ENCODE data around the gene DPP6.

DPP6 gene

GRCh38 chr7:154475864-154476263, 423.7 kb downstream of the DPP6 start:
- no peak for DNase-seq

- no peak for DNase-seq
Observed at GRCh38 chr7:154480817-154481216, 428.6 kb downstream of the DPP6 start.

- DNase-seq: no peak
Observed at GRCh38 chr7:154482863-154483262, 430.7 kb downstream of the DPP6 start.

DNA sequence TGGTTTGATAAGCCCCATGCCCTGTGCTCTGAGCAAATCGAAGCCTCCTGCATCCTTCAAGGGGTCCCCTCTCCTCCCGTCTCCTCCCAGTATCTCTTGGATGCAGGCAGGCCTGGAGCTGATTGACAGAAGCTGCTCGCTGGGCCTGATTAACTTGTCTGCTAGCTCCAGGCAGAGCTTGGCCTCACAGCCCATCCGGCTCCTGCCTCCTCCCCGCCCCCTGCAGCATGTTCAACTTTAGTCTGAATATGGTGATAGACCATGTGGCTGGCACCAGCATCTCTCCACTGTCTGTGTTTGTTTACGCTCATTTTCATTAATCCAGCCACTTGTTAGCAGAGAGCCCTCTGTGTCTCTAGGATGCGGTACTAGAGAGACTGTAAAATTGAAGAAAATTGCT, 432.2 kb downstream of the DPP6 start:
- DNase-seq: no peak

DNA sequence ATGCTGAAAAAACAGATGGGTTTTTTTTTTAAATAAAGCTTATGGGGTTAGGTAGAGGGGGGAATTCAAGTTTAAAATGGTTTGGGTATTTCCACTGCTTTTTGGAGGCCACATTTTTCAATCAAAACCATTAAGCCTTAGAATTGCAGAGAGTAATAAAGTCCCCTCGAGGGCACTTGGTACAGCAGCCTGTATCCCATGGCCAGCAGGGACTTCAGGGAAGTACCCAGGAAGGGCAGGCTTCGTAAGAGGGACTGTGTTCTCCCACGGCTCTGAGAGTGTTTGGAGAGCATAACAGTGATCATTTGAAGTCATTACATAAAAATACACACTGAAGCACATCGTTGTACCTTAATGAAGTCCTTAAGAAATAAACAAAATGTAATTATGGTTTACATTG, 432.7 kb downstream of the DPP6 start:
- no peak for DNase-seq

DNA sequence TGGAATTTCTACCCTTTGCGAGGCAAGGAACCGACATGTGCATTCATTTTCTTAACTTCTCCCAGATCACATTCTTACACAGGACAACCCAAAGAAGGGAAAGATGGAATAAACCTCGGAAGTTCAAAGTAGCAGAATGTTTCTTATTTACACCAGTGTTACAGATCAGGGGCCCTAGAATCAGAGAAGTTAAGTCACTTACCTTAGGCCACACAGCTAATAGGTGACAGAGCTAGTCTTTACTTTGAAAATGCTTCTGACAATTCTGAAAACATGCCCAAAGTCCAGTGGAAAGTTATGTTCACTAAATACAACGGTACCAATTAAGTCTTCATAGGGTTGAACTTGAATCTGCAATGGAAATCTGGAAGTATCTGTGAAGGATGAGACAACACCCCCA, 437.7 kb downstream of the DPP6 start:
- DNase-seq: no peak

GRCh38 chr7:154493594-154493993, 441.4 kb downstream of the DPP6 start:
- DNase-seq: no peak

GRCh38 chr7:154497751-154498150, 445.6 kb downstream of the DPP6 start:
- DNase-seq: no peak

DNA sequence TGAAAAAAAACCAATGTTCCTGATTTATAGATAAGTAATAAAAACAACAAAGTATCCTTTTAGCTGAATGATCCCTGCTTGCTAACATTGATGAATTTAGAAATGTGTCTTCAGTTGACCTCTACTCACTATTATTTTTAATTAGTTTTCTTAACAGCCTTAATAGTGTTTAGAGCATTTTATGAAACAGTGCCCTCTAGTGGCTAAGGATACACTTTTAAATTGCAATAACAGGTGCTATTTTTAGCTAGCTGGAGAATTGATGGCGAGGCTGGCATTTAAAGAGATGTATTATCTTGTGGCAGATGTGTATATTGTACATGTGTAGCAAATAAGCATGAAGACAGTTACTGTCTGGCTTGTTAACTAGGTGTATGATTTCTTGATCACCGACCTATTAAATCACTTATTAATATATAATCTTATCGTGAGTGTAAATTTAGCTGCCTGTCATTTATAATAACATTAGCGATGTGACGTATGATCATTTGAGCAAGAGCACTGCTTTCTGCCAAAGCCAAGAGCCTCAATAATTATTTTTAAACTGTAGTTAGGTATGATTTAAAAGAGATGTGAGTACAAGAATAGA, 451.9 kb downstream of the DPP6 start:
- DNase-seq: peak; percentile 16

GRCh38 chr7:154504918-154505317, 452.7 kb downstream of the DPP6 start:
- DNase-seq: no peak

DNA sequence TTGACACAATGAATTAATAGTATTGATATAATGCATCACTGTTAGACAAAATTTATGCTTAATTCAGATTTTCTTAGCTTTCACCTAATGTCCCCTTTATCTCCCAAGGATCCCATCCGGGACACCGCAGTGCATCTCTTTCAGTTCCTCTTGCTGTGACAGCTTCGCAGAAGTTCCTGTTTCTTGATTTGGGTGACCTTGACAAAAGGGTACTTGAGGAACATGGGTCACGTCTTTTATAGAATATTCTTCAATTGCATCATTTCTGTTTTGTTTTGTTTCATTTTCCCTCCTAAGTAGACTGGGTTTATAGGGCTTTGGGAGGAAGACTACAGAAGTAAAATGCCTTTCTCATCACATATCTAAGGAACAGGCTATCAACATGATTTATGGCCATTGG, 453.2 kb downstream of the DPP6 start:
- no peak for DNase-seq

DNA sequence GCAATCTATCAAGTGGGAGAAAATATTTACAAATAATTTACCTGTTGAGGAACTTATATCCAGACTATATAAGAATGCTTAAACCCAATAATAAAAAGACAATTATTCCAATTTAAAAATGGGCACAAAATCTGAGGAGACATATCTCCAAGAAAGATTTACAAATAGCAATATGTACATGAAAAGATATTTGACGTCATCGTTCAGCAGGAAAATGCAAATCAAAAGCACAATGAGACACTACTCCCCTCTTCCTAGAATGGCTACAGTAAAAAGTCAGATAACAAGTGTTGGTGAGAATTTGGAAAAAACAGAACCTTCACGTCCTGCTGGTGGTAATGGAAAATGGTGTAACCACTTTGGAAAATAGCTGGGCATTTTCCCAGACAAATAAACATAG, 457.0 kb downstream of the DPP6 start:
- DNase-seq: no peak

DNA sequence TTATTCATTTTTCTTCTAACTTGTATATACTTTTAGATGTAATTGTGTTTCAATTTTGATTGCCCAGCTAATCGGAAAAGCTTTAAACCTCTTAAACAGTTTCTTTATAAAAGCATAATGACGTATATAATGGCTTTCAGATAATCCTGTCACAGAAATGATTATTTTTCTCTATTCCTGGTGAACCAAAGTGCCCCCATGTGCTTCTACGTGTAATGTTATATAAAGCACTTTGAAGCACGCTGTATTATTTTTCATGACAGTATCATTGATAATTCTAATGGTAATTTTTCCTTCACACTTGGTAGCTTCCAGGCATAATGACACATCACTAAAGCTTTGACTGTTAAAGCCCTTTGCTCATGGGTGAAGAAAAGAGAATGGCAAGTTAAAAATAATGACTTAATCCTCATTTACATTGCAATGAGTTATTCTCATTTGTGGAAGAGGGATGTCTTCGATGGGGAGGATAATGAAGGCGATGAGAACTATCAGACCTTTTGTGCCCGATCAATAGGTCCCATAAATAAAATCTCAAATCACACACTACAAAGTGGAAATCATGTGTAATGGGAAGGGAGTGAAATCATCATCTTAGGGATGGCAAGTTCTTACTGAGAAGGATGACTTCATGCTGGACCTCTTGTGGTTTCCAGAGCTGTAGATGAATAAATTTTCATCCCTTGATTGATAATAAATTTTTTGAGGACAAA, 460.1 kb downstream of the DPP6 start:
- DNase-seq: no peak

GRCh38 chr7:154517768-154518167, 465.6 kb downstream of the DPP6 start:
- no peak for DNase-seq

- DNase-seq: no peak
Observed at GRCh38 chr7:154519229-154519628, 467.0 kb downstream of the DPP6 start.

- no peak for DNase-seq
Observed at GRCh38 chr7:154530136-154530535, 477.9 kb downstream of the DPP6 start.

DNA sequence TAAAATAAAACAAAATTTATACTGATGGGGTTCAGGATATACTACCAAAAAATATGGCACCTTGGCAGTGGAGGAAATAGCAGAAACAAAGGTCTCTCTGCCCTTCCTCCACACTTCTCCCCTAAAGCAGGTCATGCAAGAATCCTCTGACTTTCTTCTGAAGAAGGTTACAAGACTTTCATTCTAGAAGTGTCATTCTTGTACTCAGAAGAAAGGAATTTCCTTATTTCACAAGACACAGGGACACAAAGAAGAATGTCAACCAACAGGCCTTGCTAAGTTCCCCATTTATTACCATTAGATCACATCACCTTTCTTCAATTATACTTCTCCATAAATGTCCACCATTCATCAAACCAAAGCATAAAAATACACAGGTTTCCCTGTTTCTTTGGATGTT, 480.6 kb downstream of the DPP6 start:
- DNase-seq: no peak

- no peak for DNase-seq
Observed at GRCh38 chr7:154540596-154540995, 488.4 kb downstream of the DPP6 start.

- no peak for DNase-seq
Observed at GRCh38 chr7:154541606-154542005, 489.4 kb downstream of the DPP6 start.

DNA sequence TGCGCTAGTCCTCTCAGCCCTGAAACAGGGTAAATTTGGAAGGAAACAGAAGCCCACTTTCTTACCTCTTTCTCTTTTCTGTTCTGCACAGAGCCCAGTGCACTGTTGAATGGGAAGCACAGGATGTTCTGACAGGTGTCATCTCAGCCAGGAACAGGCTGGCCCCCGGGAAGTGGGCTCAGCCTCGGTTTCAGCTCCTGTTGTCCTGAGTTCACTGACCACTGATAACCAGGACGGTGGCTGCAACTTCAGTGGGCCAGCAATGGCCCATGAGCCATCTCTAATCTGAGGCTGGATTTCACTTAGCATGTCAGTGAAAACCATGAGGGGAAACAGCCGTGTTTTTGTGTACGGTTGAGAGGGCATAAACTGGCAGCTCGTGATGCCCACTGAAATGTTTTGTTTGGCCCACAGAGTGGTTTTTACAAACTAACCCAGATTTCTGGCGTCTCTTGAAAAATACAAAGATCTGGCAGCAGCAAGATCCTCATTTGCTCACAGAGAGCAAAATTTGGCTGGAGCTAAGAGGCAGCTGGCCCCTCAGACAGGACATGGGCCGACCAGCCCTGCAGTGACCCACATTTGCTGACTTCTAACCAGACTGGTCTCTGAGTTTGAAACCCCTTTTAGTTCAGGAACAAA, 494.9 kb downstream of the DPP6 start:
- no peak for DNase-seq

GRCh38 chr7:154553711-154554265, 501.6 kb downstream of the DPP6 start:
- DNase-seq: no peak

GRCh38 chr7:154559454-154559853, 507.3 kb downstream of the DPP6 start:
- no peak for DNase-seq

DNA sequence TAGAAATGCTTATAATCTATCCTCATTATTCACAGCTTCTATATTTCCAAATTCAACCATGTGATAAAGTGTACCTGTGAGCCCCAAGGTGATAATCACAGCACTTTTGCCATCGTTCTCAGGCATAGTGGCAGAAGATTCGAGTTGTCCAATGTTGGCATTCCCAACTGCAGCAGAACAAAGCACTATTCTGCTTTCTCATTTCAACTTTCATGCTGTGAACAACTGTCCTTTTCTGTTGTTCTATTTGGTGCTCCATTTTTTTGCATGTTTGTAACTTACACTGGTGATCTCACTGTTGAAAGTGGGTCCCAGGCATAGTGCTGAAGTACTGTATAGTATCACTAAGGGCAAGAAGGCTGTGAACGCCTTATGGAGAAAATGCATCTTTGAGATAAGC, 512.5 kb downstream of the DPP6 start:
- DNase-seq: no peak

DNA sequence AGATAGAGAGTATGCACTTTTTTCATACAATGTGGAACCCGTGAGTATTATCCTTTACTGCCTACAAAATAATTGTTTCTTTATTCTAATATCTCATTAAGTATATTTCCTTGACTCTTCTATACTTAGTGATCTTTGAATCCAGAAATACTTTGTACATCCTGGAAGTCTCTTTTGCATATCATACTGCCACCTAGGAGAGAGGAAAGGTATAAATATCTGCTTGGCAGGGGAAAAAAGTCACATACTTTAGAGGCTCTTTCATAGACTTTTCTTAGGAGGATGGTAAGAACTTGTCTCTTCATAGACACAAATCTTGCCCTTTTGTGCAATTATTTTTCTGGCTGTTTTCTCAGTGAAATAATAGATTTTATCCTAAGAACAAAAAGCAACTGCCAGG, 514.7 kb downstream of the DPP6 start:
- no peak for DNase-seq
